IMR-90 (cell line): Measurements from ENCODE around the gene HACL1. TPM values are rescaled to one million over a fixed set of nuclear protein-coding genes. Genes with fewer than 3 reads are reported as not detected.

ENCODE experiments used
- ATAC-seq: fragments of 200-7000 bp; cut with Tn5 transposase; 2 replicates; pipeline ENCODE4 v1.9.1; 2020; ENCODE audit warnings: low read depth, mild to moderate bottlenecking, moderate library complexity
- BruUV-seq: library from RNA; stranded (reverse); fragments of 400-500 nt; replicated peaks from 2 replicates; lab custom pipeline; 2021; lab: Mats Ljungman, UMichigan
- CTCF ChIA-PET: fragments of 300-600 bp; formaldehyde crosslinking; extraction: SDS; loops from one replicate; lab custom pipeline; 2021; ENCODE audit warnings: antibody characterized with exemption; lab: Yijun Ruan, JAX
- POLR2A ChIA-PET: fragments of 300-600 bp; sonication (Branson Sonifier 250); formaldehyde crosslinking; loops from one replicate; lab custom pipeline; 2022; ENCODE audit warnings: antibody characterized with exemption; ENCODE audit not compliant: unreplicated experiment; lab: Charles Lee
- DNase-seq: peaks from one replicate; pipeline ENCODE4 v3.0.0; 2013
- H2AFZ ChIP-seq: replicated peaks from 2 replicates; pipeline ENCODE3; 2013; ENCODE audit warnings: low read length, mild to moderate bottlenecking; ENCODE audit not compliant: poor library complexity
- H2AK5ac ChIP-seq: 2 replicates; pipeline ENCODE4 v1.6.1; 2013; ENCODE audit warnings: low read depth, low read length, inconsistent platforms
- H2AK9ac ChIP-seq: replicated peaks from 2 replicates; pipeline ENCODE3; 2013; ENCODE audit warnings: mild to moderate bottlenecking, low read depth, low read length, moderate library complexity; ENCODE audit not compliant: poor library complexity
- H2BK120ac ChIP-seq: 2 replicates; pipeline ENCODE4 v1.6.1; 2013; ENCODE audit warnings: low read depth, low read length, inconsistent platforms
- H2BK15ac ChIP-seq: 3 replicates; pipeline ENCODE4 v1.6.1; 2013; ENCODE audit warnings: low read depth, low read length, inconsistent platforms
- H2BK20ac ChIP-seq: 2 replicates; pipeline ENCODE4 v1.6.1; 2013; ENCODE audit warnings: low read depth, mild to moderate bottlenecking, inconsistent platforms, low read length, moderate library complexity
- H2BK5ac ChIP-seq: 2 replicates; pipeline ENCODE4 v1.6.1; 2013; ENCODE audit warnings: mild to moderate bottlenecking, low read depth, low read length, inconsistent platforms; ENCODE audit not compliant: poor library complexity, severe bottlenecking
- H3K14ac ChIP-seq: replicated peaks from 2 replicates; pipeline ENCODE4 v1.6.1; 2013; ENCODE audit warnings: low read depth, low read length, inconsistent platforms
- H3K18ac ChIP-seq: 2 replicates; pipeline ENCODE4 v1.6.1; 2013; ENCODE audit warnings: low read depth, low read length, control low read depth
- H3K23ac ChIP-seq: 2 replicates; pipeline ENCODE4 v1.6.1; 2013; ENCODE audit warnings: low read depth, low read length, inconsistent platforms
- H3K27ac ChIP-seq: 2 replicates; pipeline ENCODE4 v1.5.1; 2013; ENCODE audit warnings: mild to moderate bottlenecking, control low read depth, low read length; ENCODE audit not compliant: insufficient read depth
- H3K27me3 ChIP-seq: 2 replicates; pipeline ENCODE4 v1.6.1; 2013; ENCODE audit warnings: low read length; ENCODE audit not compliant: control insufficient read depth, insufficient read depth
- H3K36me3 ChIP-seq: 2 replicates; pipeline ENCODE4 v1.6.1; 2013; ENCODE audit warnings: low read length, mixed read lengths; ENCODE audit not compliant: control insufficient read depth, insufficient read depth
- H3K4ac ChIP-seq: 2 replicates; pipeline ENCODE4 v1.6.1; 2013; ENCODE audit warnings: low read depth, low read length, inconsistent platforms
- H3K4me1 ChIP-seq: 2 replicates; pipeline ENCODE4 v1.6.1; 2013; ENCODE audit warnings: low read length, mixed read lengths; ENCODE audit not compliant: control insufficient read depth, insufficient read depth
- H3K4me2 ChIP-seq: 2 replicates; pipeline ENCODE4 v1.6.1; 2013; ENCODE audit warnings: low read depth, mild to moderate bottlenecking, control low read depth, low read length, moderate library complexity
- H3K4me3 ChIP-seq: 2 replicates; pipeline ENCODE4 v1.5.1; 2013; ENCODE audit warnings: low read depth, mild to moderate bottlenecking, control low read depth, low read length, moderate library complexity; ENCODE audit not compliant: insufficient read depth
- H3K56ac ChIP-seq: 2 replicates; pipeline ENCODE4 v1.6.1; 2013; ENCODE audit warnings: low read length, inconsistent platforms; ENCODE audit not compliant: insufficient read depth; ENCODE audit errors: extremely low read depth
- H3K79me1 ChIP-seq, 2 experiments: 2 replicates each; pipeline ENCODE4 v1.6.1; 2013; ENCODE audit warnings: low read length in 2 of 2, inconsistent platforms in 1 of 2, low read depth in 1 of 2
- H3K9ac ChIP-seq: 2 replicates; pipeline ENCODE4 v1.6.1; 2013; ENCODE audit warnings: low read depth, low read length, control low read depth
- H3K9me1 ChIP-seq: 2 replicates; pipeline ENCODE4 v1.6.1; 2013; ENCODE audit warnings: low read length, inconsistent platforms; ENCODE audit not compliant: insufficient read depth
- H3K9me3 ChIP-seq: 2 replicates; pipeline ENCODE4 v1.6.1; 2013; ENCODE audit warnings: low read length; ENCODE audit not compliant: control insufficient read depth, insufficient read depth
- H4K20me1 ChIP-seq: 2 replicates; pipeline ENCODE4 v1.6.1; 2013; ENCODE audit warnings: low read length, inconsistent platforms; ENCODE audit not compliant: insufficient read depth
- H4K5ac ChIP-seq: 2 replicates; pipeline ENCODE4 v1.6.1; 2013; ENCODE audit warnings: mild to moderate bottlenecking, low read depth, low read length, control low read depth
- H4K8ac ChIP-seq, 2 experiments: 2 replicates each; pipeline ENCODE4 v1.6.1; 2013; ENCODE audit warnings: low read depth in 2 of 2, low read length in 2 of 2, control low read depth in 1 of 2, inconsistent platforms in 1 of 2
- H4K91ac ChIP-seq: 2 replicates; pipeline ENCODE4 v1.6.1; 2013; ENCODE audit warnings: low read depth, low read length, inconsistent platforms; ENCODE audit not compliant: insufficient read depth
- ELK1 ChIP-seq: fragments of 150-350 bp; IDR thresholded peaks from 2 replicates; pipeline ENCODE4 v1.6.1; 2016; ENCODE audit warnings: low read depth, mild to moderate bottlenecking, low read length, moderate library complexity, borderline replicate concordance
- MAZ ChIP-seq: IDR thresholded peaks from 2 replicates; pipeline ENCODE4 v1.6.1; 2012; ENCODE audit warnings: low read depth, mild to moderate bottlenecking, low read length, improper control_type of control experiment, moderate library complexity, borderline replicate concordance
- POLR2A ChIP-seq: IDR thresholded peaks from 2 replicates; pipeline ENCODE4 v1.6.1; 2012; ENCODE audit warnings: mild to moderate bottlenecking, low read depth, low read length
- RFX5 ChIP-seq: IDR thresholded peaks from 2 replicates; pipeline ENCODE4 v1.8.0; 2012; ENCODE audit warnings: low read depth, mild to moderate bottlenecking, low read length, moderate library complexity
- WGBS, 2 experiments: methylation state at CpG; one replicate each; pipeline versions ENCODE4 v1.1.5 to v1.1.7; 2013; ENCODE audit warnings: missing lambda C conversion rate in 2 of 2; ENCODE audit not compliant: insufficient read length in 1 of 2; ENCODE audit errors: extremely low coverage in 2 of 2; 5-methylcytosine and 5-hydroxymethylcytosine counted together
- dilution Hi-C: fragments of 300-500 bp; cut with HindIII; formaldehyde crosslinking; loops from one replicate; pipeline ENCODE4 v1.14.3; 2018; ENCODE audit warnings: low sequenced_read_pairs; ENCODE audit not compliant: unreplicated experiment
- in situ Hi-C: fragments of 300-500 bp; cut with MboI; formaldehyde crosslinking; loops from 3 replicates; pipeline ENCODE4 v1.14.3; 2019; ENCODE audit warnings: low sequenced_read_pairs, inconsistent platforms, mixed read lengths
- intact Hi-C: fragments of 100-400 bp; cut with micrococcal nuclease; formaldehyde crosslinking; loops from 2 replicates; pipeline ENCODE4 v1.10.0; 2022
- polyA plus RNA-seq, 3 experiments: library from polyadenylated mRNA; depleted of rRNA; stranded (reverse); fragments of >200 nt; gene quantifications; 2 replicates each; pipeline ENCODE4 v1.2.3, GENCODE V29; 2012; ENCODE audit warnings: low replicate concordance in 1 of 3
- total RNA-seq: library from RNA; depleted of rRNA; stranded (reverse); fragments of >200 nt; gene quantifications from 2 replicates; pipeline ENCODE4 v1.2.3, GENCODE V29; 2012

HACL1 gene
- total and polyA plus RNA-seq, 2 of the 4 experiments (the other 2 are of a cell fraction), result 9.9 to 28.1 TPM

- Histone ChIP-seq H3K14ac (no peak overlapping the region), H2AK5ac (no peak overlapping the region), H4K8ac (no peak overlapping the region), H3K56ac (no peak overlapping the region), H4K5ac (no peak overlapping the region), H3K4me1 (no peaks in the 10 kb centered on the region), H2BK15ac (no peak overlapping the region), H4K20me1 (no peaks in the 10 kb centered on the region), H4K91ac (no peak overlapping the region), H3K79me1 (no peaks in the 10 kb centered on the region), H3K27ac (no peak overlapping the region), H2BK120ac (no peak overlapping the region), H3K27me3 (no peaks in the 10 kb centered on the region), H3K18ac (no peak overlapping the region), H3K4me2 (no peak overlapping the region), H3K4ac (no peak overlapping the region), H3K9ac (no peak overlapping the region), H3K36me3 (no peaks in the 10 kb centered on the region), H3K4me3 (no peak overlapping the region), H3K9me3 (no peaks in the 10 kb centered on the region), H2BK20ac (no peak overlapping the region), H2BK5ac (no peak overlapping the region), H2AK9ac (no peak overlapping the region), H3K9me1 (no peaks in the 10 kb centered on the region), H3K23ac (no peak overlapping the region), H2AFZ (no peak overlapping the region)
- no CpG with 5 or more reads among the region's 5 CpGs for WGBS, 2 experiments
- TF ChIP-seq RFX5 (no peak), ELK1 (no peak), MAZ (no peak), POLR2A (no peak)
- no peak for ATAC-seq
- intact Hi-C loops, result no loop called here
- dilution Hi-C loops, result no loop called here
- in situ Hi-C loops, result no loop called here
- DNase-seq, result no peak
- BruUV-seq, result no TSS peak
- ChIA-PET CTCF (interaction anchor here (0.9 kb wide), 1 partner anchor 15 kb away, joined by 3 read pairs; no protein-coding TSS in a partner anchor), POLR2A (no interaction called here)
Observed at GRCh38 chr3:15542614-15543013, 58.8 kb downstream of the HACL1 start.
